Activated CD4-positive, alpha-beta T cell treated with anti-CD3 and anti-CD28 coated beads, Interleukin-2, amount 50 U/mL, for 48 hours (primary cell): ENCODE results near the gene IRAK3.

Experiments
- DNase-seq, 2 experiments: peaks; one replicate each; pipeline ENCODE4 v3.0.0-alpha.2; 2020

Gene IRAK3

GRCh38 chr12:66188584-66189485 is at the start of gene IRAK3:
TSS of gene IRAK3 (plus strand) at chr12:66189214. CDS start at chr12:66189300, 86 bp downstream.
- DNase-seq: peak; percentile 32 to 46

- no peak for DNase-seq
These were observed 49.7 kb upstream of the IRAK3 start for GRCh38 chr12:66139328-66139727.

GRCh38 chr12:66140731-66141130 is 48.3 kb upstream of the IRAK3 start:
- no peak for DNase-seq

- DNase-seq: no peak
These were observed 47.7 kb upstream of the IRAK3 start for GRCh38 chr12:66141299-66141698.

GRCh38 chr12:66142826-66143225 is 46.2 kb upstream of the IRAK3 start:
- no peak for DNase-seq

GRCh38 chr12:66143868-66144267 is 45.1 kb upstream of the IRAK3 start:
- DNase-seq: no peak

- no peak for DNase-seq
These were observed 43.9 kb upstream of the IRAK3 start for GRCh38 chr12:66144791-66145754.

- no peak for DNase-seq
These were observed 39.2 kb upstream of the IRAK3 start for GRCh38 chr12:66149702-66150398.

- DNase-seq: no peak
These were observed 36.3 kb upstream of the IRAK3 start for GRCh38 chr12:66152732-66153131.

GRCh38 chr12:66154776-66155175 is 34.2 kb upstream of the IRAK3 start:
- DNase-seq: no peak

GRCh38 chr12:66156654-66157053 is 32.4 kb upstream of the IRAK3 start:
- no peak for DNase-seq

- DNase-seq: no peak
These were observed 29.9 kb upstream of the IRAK3 start for GRCh38 chr12:66159123-66159522.

GRCh38 chr12:66160704-66161103 is 28.3 kb upstream of the IRAK3 start:
- no peak for DNase-seq

GRCh38 chr12:66162701-66163100 is 26.3 kb upstream of the IRAK3 start:
- no peak for DNase-seq

- no peak for DNase-seq
These were observed 25.7 kb upstream of the IRAK3 start for GRCh38 chr12:66163289-66163688.

GRCh38 chr12:66164349-66164821 is 24.6 kb upstream of the IRAK3 start:
- no peak for DNase-seq

- no peak for DNase-seq
These were observed 23.9 kb upstream of the IRAK3 start for GRCh38 chr12:66165141-66165540.

GRCh38 chr12:66166561-66166960 is 22.5 kb upstream of the IRAK3 start:
- DNase-seq: no peak

GRCh38 chr12:66168410-66168809 is 20.6 kb upstream of the IRAK3 start:
- DNase-seq: no peak

GRCh38 chr12:66169221-66170170 is 19.5 kb upstream of the IRAK3 start, which contains the start of gene TMBIM4:
TSS of gene TMBIM4 (minus strand) at chr12:66169996. CDS start at chr12:66169951, 45 bp downstream.
- DNase-seq: peak; percentile 87 to 91

- DNase-seq: no peak
These were observed 18.4 kb upstream of the IRAK3 start for GRCh38 chr12:66170606-66171005.
